ENCODE measurements around the gene STIMATE. TPM values are rescaled to one million over a fixed set of nuclear protein-coding genes. Genes with fewer than 3 reads are reported as not detected.

The STIMATE gene
- total and polyA plus RNA-seq, 9 of the 15 experiments (the other 6 are each of a cell fraction or from before 2014, with no cell fraction given), result 0.14 to 7.7 (median 4.9) TPM

DNA sequence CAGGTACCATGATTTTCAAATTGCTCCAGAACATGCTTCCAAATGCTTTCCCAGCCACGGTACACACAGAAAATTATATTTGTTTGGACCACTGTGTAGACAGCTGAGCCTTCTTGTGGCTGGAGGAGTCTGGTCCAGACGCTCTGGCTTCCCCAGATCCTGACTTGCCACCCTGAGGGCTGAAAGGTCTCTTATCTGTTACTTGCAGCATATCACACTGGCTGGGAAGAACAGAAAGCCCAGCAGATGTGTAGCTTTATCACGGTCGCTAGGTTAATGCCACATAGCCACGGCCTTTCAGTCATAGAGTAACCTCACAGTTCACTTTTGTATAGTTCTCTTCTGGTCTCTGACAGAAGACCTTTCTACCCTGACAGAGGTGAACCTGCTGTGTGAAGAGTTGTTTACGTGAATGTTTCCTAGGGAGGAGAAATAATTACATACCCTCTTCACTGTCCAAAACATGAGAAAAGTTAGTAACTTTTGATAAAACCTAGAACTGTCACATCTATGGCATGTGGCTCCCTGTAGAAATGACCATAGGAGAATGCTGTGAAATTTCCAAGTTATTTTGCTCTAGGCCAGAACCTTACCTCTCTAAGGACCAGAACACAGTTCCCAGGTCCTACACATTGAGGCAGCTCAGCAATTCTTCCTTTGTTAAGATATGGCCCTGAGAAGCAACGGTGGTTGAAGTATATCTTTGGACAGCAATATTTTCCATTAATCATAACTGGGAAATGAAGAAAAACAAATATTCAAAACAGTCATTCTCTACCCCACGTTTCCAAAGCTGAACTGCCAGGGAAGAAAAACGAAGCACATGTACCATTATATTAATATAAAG, 15.8 kb upstream of the STIMATE start (continued):
- TF ChIP-seq, protein P1, sequence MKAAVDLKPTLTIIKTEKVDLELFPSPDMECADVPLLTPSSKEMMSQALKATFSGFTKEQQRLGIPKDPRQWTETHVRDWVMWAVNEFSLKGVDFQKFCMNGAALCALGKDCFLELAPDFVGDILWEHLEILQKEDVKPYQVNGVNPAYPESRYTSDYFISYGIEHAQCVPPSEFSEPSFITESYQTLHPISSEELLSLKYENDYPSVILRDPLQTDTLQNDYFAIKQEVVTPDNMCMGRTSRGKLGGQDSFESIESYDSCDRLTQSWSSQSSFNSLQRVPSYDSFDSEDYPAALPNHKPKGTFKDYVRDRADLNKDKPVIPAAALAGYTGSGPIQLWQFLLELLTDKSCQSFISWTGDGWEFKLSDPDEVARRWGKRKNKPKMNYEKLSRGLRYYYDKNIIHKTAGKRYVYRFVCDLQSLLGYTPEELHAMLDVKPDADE (conservative IDR thresholded peaks at IDR 0.05; ENCODE audit: control insufficient read depth, low read depth, low read length), result peak; percentile 45; the same call in 1 of the 2 replicates
- TF ChIP-seq SRF (CRISPR knock-in tag; IDR thresholded peaks at IDR 0.05), result peak in 1 of 2 experiments; percentile 36; a peak in 1 of 4 replicates
- no peak for TF ChIP-seq TSC22D4 (tag; IDR thresholded peaks at IDR 0.05)
- TF ChIP-seq HSF4 (CRISPR knock-in tag; IDR thresholded peaks at IDR 0.05; ENCODE audit: borderline replicate concordance), result no peak
- no peak for TF ChIP-seq ESRRB (CRISPR knock-in tag; IDR thresholded peaks at IDR 0.05; ENCODE audit: borderline replicate concordance)
- TF ChIP-seq CCAR2 (IDR thresholded peaks at IDR 0.05; ENCODE audit: low read depth, low read length), result no peak
- no peak for TF ChIP-seq CBX5 (IDR thresholded peaks at IDR 0.05; ENCODE audit: borderline replicate concordance, low read depth)
- TF ChIP-seq CBFA2T3 (IDR thresholded peaks at IDR 0.05), result peak; percentile 98
- peak; percentile 72; the same call in 1 of the 2 replicates for TF ChIP-seq DMBX1 (CRISPR knock-in tag; IDR thresholded peaks at IDR 0.05; ENCODE audit: borderline replicate concordance)
- peak; percentile 97 for TF ChIP-seq ARID1B (IDR thresholded peaks at IDR 0.05)
- no peak for TF ChIP-seq FOXJ3 (CRISPR knock-in tag; IDR thresholded peaks at IDR 0.05)
- no peak for TF ChIP-seq POLR2H (tag; IDR thresholded peaks at IDR 0.05; ENCODE audit: low read depth)
- TF ChIP-seq TCFL5 (CRISPR knock-in tag; conservative IDR thresholded peaks at IDR 0.05), result no peak
- TF ChIP-seq, protein P2, sequence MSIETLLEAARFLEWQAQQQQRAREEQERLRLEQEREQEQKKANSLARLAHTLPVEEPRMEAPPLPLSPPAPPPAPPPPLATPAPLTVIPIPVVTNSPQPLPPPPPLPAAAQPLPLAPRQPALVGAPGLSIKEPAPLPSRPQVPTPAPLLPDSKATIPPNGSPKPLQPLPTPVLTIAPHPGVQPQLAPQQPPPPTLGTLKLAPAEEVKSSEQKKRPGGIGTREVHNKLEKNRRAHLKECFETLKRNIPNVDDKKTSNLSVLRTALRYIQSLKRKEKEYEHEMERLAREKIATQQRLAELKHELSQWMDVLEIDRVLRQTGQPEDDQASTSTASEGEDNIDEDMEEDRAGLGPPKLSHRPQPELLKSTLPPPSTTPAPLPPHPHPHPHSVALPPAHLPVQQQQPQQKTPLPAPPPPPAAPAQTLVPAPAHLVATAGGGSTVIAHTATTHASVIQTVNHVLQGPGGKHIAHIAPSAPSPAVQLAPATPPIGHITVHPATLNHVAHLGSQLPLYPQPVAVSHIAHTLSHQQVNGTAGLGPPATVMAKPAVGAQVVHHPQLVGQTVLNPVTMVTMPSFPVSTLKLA (conservative IDR thresholded peaks at IDR 0.05), result peak in 1 of 2 experiments; percentile 43; a peak in 1 of 4 replicates
- TF ChIP-seq, protein P3, sequence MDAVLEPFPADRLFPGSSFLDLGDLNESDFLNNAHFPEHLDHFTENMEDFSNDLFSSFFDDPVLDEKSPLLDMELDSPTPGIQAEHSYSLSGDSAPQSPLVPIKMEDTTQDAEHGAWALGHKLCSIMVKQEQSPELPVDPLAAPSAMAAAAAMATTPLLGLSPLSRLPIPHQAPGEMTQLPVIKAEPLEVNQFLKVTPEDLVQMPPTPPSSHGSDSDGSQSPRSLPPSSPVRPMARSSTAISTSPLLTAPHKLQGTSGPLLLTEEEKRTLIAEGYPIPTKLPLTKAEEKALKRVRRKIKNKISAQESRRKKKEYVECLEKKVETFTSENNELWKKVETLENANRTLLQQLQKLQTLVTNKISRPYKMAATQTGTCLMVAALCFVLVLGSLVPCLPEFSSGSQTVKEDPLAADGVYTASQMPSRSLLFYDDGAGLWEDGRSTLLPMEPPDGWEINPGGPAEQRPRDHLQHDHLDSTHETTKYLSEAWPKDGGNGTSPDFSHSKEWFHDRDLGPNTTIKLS (IDR thresholded peaks at IDR 0.05; ENCODE audit: borderline replicate concordance, low read depth), result peak; percentile 67; the same call in 1 of the 2 replicates
- TF ChIP-seq, protein P4, sequence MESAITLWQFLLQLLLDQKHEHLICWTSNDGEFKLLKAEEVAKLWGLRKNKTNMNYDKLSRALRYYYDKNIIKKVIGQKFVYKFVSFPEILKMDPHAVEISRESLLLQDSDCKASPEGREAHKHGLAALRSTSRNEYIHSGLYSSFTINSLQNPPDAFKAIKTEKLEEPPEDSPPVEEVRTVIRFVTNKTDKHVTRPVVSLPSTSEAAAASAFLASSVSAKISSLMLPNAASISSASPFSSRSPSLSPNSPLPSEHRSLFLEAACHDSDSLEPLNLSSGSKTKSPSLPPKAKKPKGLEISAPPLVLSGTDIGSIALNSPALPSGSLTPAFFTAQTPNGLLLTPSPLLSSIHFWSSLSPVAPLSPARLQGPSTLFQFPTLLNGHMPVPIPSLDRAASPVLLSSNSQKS (CRISPR knock-in tag; IDR thresholded peaks at IDR 0.05), result no peak
- TF ChIP-seq ZNF263 (CRISPR knock-in tag; IDR thresholded peaks at IDR 0.05; ENCODE audit: borderline replicate concordance), result no peak
- no peak for TF ChIP-seq ZZZ3 (IDR thresholded peaks at IDR 0.05)
- TF ChIP-seq, protein P5, sequence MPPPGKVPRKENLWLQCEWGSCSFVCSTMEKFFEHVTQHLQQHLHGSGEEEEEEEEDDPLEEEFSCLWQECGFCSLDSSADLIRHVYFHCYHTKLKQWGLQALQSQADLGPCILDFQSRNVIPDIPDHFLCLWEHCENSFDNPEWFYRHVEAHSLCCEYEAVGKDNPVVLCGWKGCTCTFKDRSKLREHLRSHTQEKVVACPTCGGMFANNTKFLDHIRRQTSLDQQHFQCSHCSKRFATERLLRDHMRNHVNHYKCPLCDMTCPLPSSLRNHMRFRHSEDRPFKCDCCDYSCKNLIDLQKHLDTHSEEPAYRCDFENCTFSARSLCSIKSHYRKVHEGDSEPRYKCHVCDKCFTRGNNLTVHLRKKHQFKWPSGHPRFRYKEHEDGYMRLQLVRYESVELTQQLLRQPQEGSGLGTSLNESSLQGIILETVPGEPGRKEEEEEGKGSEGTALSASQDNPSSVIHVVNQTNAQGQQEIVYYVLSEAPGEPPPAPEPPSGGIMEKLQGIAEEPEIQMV (tag; conservative IDR thresholded peaks at IDR 0.05; ENCODE audit: low read depth), result no peak
- no peak for TF ChIP-seq ZNF79 (CRISPR knock-in tag; IDR thresholded peaks at IDR 0.05; ENCODE audit: low read depth)

Measured in K562 (cell line).